Measurements from ENCODE around the gene BTRC. TPM values are rescaled to one million over a fixed set of nuclear protein-coding genes. Genes with fewer than 3 reads are reported as not detected.

Gene BTRC
- total RNA-seq, 1 donor from 2014 or later: 0.96 TPM

DNA sequence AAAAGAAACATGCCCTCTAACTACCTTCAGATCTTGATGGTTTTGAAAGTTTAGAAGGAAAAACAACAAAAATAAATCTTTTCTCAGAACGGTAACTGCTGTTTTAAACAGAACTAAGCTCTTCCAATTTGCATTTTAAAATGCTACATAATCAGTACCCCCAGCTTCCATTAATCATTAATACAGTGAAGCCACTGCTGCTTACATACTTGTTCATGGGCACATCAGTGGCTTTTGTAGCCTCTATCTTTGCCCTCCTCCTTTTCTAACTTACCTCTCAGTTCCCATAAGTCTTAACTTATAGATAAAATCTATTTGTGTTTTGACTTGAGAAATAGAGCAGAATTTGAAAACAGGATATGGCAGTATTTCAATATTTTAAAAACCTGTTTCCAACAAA, 125.0 kb downstream of the BTRC start:
- Histone ChIP-seq H3K4me3 (no peak overlapping the region), H3K36me3 (peaks cover 0 to 5% of the 10 kb centered on the region in 2 donors), H3K27ac (no peak overlapping the region), H3K27me3 (no peaks in the 10 kb centered on the region), H3K4me1 (no peaks in the 10 kb centered on the region), H3K9me3 (no peaks in the 10 kb centered on the region)
- TF ChIP-seq, protein P1, sequence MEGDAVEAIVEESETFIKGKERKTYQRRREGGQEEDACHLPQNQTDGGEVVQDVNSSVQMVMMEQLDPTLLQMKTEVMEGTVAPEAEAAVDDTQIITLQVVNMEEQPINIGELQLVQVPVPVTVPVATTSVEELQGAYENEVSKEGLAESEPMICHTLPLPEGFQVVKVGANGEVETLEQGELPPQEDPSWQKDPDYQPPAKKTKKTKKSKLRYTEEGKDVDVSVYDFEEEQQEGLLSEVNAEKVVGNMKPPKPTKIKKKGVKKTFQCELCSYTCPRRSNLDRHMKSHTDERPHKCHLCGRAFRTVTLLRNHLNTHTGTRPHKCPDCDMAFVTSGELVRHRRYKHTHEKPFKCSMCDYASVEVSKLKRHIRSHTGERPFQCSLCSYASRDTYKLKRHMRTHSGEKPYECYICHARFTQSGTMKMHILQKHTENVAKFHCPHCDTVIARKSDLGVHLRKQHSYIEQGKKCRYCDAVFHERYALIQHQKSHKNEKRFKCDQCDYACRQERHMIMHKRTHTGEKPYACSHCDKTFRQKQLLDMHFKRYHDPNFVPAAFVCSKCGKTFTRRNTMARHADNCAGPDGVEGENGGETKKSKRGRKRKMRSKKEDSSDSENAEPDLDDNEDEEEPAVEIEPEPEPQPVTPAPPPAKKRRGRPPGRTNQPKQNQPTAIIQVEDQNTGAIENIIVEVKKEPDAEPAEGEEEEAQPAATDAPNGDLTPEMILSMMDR (IDR thresholded peaks at IDR 0.05): no peak
- no peak for DNase-seq (ENCODE audit: low spot score in 2 of 2)
- intact Hi-C loops (cut with DNase I): no loop called here

DNA sequence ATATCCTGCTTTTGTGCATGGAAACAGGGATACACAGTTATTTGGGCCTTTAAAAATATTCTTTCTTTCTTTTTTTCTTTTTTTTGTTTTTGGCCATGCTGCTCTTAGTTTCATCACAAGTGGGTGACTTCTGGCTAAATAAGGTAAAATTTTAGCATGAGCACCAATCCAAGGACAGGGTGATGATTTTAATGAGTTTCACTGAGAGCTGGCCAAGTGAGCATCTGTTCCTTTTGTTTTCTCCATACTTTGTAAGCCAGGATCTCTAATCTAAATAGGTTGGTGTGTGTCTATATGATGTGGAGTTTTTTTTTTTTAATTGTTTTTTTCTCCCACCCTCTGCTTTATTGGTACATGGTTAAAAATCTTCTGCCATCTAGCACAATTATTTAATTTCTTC, 127.3 kb downstream of the BTRC start:
- Histone ChIP-seq H3K27me3 (no peaks in the 10 kb centered on the region), H3K27ac (no peak overlapping the region), H3K4me3 (no peak overlapping the region), H3K4me1 (no peaks in the 10 kb centered on the region), H3K36me3 (peaks cover 0 to 5% of the 10 kb centered on the region in 2 donors), H3K9me3 (no peaks in the 10 kb centered on the region)
- no peak for DNase-seq (ENCODE audit: low spot score in 2 of 2)
- intact Hi-C loops (cut with DNase I): no loop called here
- TF ChIP-seq, protein P1 (IDR thresholded peaks at IDR 0.05): no peak

GRCh38 chr10:101482568-101482967, 128.6 kb downstream of the BTRC start:
- intact Hi-C loops (cut with DNase I): no loop called here
- Histone ChIP-seq H3K27me3 (no peaks in the 10 kb centered on the region), H3K4me3 (no peak overlapping the region), H3K4me1 (no peaks in the 10 kb centered on the region), H3K36me3 (peaks cover 0 to 5% of the 10 kb centered on the region in 2 donors), H3K9me3 (no peaks in the 10 kb centered on the region), H3K27ac (no peak overlapping the region)
- DNase-seq (ENCODE audit: low spot score in 2 of 2): no peak
- TF ChIP-seq, protein P1 (IDR thresholded peaks at IDR 0.05): no peak

- no peak overlapping the region for H3K27ac ChIP-seq
- intact Hi-C loops (cut with DNase I): no loop called here
- TF ChIP-seq, protein P1 (IDR thresholded peaks at IDR 0.05): no peak
- H3K4me3 ChIP-seq: no peak overlapping the region
- DNase-seq (ENCODE audit: low spot score in 2 of 2): no peak
- H3K36me3 ChIP-seq: peaks cover 0 to 5% of the 10 kb centered on the region in 2 donors
- H3K4me1 ChIP-seq: no peaks in the 10 kb centered on the region
- no peaks in the 10 kb centered on the region for H3K27me3 ChIP-seq
- no peaks in the 10 kb centered on the region for H3K9me3 ChIP-seq
Measured at GRCh38 chr10:101484175-101484745, 130.3 kb downstream of the BTRC start.

GRCh38 chr10:101485207-101485606, 131.2 kb downstream of the BTRC start:
- Histone ChIP-seq H3K36me3 (peaks cover 0 to under 1% of the 10 kb centered on the region in 2 donors), H3K4me3 (no peak overlapping the region), H3K27ac (no peak overlapping the region), H3K9me3 (no peaks in the 10 kb centered on the region), H3K4me1 (no peaks in the 10 kb centered on the region), H3K27me3 (no peaks in the 10 kb centered on the region)
- TF ChIP-seq, protein P1 (IDR thresholded peaks at IDR 0.05): no peak
- no peak for DNase-seq (ENCODE audit: low spot score in 2 of 2)
- intact Hi-C loops (cut with DNase I): no loop called here

Measured in ascending aorta (tissue), 2 donors.